ENCODE results near the gene CSF1R. TPM values are rescaled to one million over a fixed set of nuclear protein-coding genes. Genes with fewer than 3 reads are reported as not detected.
"Not testable (repeated sequence)": the region's sequence is repeated elsewhere in the genome, so short reads cannot be mapped to it uniquely, and the experiment has no call there.

Gene CSF1R
- polyA plus RNA-seq, 5 donors = 21.7 to 24.9 (median 23.5) TPM

DNA sequence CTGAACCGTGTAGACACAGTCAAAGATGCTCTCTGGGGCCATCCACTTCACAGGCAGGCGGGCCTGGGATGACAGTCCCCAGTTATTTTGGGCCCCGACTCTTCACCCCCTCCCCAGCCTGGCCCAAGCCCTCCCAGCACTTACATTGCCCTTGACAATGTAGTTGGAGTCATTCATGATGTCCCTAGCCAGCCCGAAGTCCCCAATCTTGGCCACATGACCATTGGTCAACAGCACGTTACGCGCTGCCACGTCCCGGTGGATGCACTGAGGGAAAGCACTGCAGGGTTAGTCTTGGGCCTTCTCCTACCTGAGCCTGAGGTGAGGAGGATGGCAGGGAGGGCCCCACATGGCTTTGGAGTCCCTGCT, 30.3 kb downstream of the CSF1R start:
- DNase-seq = no peak

DNA sequence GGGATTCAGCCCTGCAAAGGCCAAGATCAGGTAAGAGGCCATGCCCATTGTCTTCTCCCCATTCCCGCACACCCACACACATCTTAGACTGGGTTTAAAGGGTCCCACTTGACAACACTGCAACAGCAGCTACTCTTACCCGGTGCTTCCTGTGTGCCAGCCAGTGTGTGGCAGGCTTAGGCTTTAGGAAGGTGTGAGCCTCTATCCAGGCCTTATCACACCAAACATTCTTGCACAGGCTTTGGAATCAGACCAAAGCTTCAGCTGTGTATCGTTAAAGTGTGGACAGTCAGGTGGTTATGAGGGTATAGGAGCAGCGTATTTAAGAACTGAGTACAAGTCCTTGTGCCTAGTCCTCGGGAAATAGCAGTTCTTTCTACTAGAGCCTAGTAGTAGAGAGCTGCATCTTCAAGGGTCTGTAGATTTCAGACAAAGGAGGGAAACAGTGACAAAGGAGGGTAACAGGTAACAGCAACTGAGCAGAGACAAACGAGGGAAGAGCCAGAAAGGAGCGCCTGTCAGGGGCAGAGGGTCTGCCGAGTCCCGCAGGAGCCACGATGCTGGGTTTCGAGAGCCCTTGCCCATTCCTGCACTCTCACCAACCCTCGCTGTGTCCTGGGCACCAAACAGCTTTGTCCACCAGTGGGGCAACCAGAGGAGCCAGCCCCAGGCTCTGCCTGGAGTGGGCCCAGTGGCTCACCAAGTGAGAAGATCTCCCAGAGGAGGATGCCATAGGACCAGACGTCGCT, 30.9 kb downstream of the CSF1R start:
- DNase-seq = no peak

DNA sequence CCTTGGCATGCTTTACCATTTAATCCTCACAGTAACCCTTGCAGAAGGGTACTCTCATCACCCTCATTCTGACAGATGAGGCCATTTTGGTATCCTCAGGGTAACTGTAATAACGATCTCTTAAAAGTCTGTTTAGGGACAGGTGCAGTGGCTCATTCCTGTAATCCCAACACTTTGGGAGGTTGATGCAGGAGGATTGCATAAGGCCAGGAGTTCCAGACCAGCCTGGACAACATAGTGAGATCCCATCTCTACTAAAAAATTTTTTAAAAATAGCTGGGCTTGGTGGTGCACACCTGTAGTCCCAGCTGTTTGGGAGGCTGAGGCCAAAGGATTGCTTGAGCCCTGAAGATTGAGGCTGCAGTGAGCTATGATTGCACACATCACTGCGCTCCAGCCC, 31.8 kb downstream of the CSF1R start:
- DNase-seq = no peak

DNA sequence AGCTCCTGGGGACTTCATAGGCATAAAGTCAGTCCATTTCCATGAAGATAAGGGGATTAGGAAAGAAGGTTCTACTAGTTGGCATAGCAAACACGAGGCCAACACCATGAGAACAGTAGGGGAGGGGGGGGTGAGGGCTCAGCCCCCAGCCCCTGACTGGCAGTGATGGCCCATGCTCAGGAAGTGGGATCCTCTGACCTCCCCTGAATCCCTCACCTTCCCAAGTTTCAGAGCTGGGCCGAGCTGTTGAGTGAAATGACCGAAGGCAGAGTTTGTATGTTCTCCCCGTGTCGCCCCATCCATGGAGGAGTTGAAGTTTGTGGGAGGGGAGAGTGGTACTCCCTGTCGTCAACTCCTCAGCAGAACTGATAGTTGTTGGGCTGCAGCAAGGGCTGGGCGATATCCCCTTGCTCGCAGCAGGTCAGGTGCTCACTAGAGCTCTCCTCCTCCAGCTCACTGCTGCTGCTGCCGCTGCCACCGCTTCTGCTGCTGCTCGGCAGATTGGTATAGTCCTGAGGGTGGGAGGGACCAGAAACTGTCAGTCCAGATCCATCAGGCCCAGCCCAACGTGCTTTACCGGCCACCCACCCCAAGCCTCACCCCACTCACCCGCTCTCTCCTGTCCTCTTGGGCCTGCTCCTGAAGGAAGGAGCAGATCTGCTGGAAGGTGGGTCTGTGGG, 32.5 kb downstream of the CSF1R start:
- no peak for DNase-seq

DNA sequence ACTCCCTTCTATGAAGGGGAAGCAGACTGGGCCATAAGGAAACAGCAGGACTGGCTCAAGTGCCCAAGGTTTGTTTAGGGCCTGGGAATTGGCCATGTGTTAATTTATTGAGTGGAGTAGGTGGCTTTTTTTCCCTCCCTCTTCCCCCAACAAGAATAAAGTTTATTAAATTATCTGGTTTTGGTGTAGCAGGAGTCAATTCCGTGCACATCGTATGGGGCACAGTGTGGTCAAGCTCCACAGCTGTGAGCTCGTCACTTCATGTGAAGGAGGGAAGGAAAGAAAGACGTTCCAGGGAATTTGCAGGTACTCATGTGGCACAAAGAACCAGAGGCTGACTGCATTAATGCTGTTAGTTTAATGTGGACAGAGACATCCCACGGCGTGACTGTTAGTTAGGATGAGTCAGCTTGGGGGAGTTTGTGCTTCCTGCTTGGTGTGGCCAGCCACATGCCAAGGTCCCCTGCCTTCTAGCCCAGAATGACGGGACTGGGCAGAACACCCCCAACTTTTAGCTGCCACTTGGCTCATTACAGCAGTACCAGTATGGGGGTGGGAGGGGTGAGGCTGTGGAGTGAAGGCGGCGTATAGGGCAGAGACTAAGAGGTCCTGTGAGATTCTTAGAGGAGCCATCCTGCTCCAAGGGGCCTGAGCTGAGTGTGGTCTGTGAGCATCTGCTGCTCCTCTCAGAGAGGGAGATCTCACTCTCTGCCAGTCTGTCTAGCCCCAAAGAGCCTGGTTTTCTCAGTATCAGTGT, 33.2 kb downstream of the CSF1R start:
- no peak for DNase-seq

DNA sequence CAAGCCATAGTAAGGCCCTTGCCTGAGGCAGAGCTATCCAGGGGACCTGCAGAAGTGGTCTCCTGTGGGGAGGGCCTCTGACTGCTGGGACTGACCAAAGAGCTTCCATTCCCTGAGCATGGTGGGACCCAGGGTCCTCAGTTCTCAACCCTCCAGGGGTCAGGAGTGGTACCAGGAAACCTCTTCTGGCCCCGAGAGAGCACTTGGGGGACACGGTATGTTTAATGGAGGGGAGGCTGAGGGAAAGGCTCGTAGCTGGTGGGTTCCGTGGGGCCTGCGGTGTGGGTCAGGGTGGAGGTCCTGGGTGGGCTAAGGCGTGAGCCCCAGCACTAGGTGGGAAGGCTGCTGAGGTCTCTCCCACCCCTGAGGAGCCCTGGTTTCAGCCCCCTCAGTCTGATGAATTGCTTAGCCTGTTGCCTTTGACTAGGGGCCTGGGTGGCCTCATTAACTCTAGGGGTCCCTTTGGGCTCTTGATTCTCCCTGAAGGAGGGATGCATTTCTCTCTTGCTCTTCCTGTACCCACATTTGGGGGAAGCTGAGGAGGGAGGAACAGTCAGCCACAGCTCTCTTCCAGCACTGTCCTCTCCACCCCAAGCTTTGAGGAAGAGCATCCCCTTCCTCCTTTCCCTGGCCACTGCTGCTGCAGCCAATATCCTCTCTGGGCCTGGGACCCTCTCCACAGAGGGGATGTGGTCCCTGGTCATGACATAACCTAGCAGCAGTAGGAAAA, 34.0 kb downstream of the CSF1R start:
- DNase-seq = no peak

DNA sequence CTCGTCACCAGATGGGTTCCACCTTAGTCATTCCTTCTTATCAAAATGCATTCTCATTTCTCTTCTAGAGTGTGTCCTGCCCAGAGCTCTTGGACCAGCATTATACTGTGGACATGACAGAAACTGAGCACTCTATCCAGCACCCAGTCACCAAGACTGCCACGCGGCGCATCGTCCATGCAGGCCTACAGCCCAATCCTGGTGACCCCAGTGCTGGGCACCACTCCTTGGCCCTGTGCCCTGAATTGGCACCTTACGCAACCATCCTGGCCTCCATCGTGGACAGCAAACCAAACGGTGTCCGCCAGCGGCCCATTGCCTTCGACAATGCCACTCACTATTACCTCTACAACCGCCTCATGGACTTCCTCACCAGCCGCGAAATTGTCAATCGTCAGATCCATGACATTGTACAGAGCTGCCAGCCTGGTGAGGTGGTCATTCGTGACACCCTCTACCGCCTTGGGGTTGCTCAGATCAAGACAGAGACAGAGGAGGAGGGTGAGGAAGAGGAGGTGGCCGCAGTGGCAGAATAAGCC, 34.6 kb downstream of the CSF1R start:
- no peak for DNase-seq

DNA sequence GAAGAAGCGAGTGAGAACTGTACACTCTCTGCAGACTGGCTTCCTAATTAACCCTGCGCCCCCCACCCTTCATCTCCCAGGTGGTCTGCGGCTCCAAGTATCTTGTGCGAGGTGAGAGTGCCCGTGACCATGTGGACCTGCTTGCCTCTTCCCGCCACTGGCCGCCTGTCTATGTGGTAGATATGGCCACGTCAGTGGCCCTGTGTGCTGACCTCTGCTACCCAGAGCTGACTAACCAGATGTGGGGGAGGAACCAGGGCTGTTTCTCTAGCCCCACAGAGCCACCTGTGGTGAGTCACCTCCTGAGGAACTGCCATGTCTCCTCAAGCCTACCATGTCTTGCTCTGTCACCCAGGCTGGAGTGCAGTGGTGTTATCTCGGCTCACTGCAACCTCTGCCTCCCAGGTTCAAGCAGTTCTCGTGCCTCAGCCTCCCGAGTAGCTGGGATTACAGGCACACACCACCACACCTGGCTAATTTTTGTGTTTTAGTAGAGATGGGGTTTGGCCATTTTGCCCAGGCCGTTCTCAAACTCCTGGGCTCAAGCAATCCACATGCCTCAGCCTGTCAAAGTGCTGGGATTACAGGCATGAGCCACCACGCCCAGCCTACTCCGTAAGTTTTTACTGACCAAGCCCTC, 36.1 kb downstream of the CSF1R start:
- DNase-seq = not testable (repeated sequence)

DNA sequence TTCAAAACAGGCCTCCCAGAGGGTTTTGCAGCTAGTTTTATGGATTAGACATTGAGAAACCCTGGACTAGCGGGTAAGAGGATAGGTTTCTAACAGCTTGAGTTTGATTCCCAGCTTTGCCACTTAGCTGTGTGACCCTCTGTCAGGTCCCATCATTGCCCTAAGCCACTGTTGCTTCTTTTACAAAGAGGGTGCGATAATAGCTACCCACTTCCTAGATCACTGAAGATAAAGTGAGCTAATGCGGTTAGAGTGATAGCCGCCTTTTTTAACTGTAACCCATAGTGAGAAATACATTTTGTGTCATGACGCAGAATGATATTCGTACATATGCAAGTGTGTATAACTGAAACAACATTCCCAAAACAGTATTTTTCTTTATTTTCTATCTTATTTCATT, 40.3 kb downstream of the CSF1R start:
- DNase-seq = no peak

DNA sequence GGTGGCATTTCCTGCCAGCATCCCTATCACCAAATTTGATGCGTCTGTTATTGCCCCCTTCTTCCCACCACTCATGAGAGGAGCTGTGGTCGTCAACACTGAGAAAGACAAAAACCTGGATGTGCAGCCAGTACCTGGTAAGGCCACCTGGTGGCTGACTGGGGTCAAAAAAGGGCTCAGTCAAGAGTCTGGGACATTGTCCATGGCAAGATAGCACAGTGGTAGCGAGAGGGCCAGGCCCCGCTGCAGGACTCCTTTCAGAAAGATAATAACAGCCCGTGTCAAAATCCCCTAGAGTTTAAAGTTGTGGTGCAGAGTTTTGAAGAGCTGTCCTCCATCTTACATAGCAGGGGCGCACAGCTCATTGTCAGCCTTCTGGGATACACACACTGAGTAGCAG, 40.8 kb downstream of the CSF1R start:
- no peak for DNase-seq

DNA sequence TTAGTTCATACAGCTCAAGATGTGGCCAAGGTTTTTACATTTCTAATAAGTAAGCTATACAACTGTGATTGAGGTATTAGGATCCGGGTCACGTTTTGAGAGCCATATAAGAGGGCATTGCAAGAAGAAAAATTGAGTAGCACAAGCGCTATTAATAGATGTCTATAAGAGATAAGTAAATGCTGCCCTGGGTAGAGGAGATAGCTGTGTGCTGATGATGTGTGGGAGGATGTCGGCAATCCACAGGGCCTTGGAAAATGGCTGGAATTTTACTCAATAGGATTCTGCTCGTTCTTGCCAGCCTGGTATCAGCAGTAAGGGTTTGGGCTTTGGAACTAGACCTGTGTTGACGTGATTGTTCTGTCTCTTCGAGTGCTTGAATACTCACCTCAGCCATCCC, 41.6 kb downstream of the CSF1R start:
- no peak for DNase-seq

DNA sequence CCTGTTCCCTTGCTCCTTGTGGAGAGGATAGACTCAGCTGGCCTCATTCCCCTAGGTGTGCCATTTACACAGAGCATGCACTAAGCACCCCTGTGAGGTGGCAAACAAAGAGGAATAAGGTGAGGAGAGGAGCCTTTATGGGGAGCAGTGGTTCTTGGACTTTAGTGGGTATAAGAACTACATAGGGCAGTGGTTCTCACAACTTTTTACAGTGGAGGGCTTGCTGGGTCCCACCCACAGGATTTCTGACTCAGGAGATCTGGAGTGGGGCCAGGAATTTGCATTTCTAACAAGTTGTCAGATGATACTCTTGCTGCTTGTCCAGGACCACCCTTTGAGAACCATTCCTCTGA, 42.0 kb downstream of the CSF1R start:
- DNase-seq = no peak

DNA sequence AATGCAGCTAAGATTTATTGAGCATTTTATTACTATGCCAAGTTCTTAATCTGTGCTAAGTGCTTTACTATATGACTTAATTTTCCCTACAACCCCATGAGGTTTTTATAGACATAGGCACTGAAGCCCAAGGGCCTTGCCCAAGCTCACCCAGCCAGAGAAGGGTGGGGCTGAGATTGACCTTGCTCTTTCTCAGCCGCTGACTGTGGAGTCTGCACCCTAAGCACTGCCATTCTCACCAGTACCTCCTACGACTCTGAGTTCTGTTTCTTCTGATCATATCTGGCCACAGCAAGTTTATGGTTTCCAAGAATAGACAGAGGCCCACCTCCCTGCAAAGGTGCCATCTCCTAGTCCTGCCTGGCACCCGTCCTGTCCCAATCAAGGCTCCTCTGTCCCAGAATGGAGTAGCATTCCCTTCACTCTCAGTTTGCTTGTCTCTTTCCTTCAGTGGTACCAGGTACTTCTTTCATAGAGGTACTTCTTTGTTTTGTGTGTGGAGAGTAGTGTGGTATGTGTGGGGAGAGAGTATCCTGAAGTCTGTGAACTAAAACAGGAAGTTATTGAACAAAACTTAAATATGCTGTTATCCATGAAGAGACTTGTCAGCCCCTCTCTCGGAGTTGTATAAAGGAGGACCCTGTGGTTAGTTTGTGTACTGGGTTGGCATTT, 42.6 kb downstream of the CSF1R start:
- no peak for DNase-seq

DNA sequence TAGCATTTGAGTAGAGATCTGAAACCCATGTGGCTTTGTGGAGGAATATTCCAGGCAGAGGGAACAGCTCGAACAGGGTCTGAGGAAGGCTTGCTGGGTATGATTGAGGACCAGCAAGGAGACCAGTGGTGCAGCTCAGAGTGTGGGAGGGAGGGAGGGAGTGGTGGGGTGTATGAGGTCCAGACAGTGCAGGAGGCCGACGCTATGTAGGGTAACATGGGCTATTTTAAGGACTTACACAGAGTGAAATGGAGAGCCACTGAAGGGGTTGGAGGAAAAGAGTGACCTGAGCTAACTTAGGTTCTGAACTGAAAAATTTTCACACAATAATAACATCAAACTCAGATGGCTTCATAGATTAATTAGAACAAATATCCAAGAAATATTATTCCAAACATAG, 43.9 kb downstream of the CSF1R start:
- no peak for DNase-seq

DNA sequence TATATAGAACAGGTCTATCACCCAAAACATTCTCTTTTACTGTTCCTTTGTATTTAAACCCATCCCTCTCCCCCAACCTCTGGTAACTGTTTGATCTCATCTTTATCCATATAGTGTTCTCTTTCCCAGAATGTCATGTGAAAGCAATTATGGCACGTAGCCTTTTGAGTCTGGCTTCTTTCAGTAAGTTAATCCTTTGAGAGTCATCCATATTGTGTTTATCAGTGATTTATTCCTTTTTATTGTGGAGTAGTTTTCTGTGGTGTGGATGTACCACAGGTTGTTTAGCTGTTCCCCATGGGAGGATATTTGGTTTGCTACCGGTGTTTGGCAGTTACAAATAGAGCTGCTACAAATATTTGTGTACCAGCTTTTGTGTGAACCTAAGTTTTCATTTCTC, 47.8 kb downstream of the CSF1R start:
- DNase-seq = no peak

DNA sequence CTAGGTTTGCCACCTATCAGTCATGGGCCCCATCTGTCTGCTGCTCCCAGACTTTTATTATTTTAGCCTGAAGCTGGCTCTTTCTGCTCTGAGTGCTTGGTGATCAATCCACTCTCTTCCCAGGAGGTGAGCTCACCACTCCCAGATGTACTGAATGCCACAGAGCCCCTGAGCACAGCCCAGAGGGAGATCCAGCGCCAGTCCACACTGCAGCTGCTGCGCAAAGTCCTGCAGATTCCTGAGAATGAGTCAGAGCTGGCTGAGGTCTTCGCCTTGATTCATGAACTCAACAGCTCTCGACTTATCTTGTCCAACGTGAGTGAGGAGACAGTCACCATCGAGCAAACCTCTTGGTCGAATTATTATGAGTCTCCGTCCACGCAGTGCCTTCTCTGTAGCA, 49.8 kb downstream of the CSF1R start:
- DNase-seq = no peak

DNA sequence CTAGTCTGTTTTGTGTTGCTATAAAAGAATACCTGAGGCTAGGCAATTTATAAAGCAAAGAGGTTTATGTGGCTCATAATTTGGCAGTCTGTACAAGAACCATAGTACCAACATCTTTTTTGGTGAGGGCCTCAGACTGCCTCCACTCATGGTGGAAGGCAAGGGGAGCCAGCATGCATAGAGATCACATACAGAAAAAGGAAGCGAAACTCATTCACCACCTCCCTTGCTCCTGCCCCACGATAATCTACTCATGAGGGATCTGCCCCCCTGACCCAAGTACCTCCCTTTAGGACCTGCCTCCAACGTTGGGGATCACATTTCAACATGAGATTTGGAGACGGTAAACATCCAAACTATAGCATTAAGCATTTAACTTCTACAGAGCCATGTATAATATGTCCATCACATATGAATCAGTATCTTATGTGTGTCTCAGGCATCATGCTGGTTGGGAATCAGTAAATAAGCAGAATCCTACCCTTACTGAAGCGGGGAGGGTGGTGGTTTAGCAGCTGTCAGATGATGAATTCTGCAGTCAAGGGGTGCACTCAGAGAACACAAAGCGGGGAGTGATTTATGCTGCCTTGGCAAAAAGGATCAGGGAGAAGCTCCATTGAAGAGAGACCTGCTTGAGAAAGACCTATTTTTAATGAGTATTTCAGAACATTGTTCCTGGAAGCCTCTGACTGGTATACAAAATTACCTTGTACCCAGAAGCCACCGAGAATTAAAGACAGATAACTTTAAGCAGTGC, 51.0 kb downstream of the CSF1R start:
- DNase-seq = no peak

DNA sequence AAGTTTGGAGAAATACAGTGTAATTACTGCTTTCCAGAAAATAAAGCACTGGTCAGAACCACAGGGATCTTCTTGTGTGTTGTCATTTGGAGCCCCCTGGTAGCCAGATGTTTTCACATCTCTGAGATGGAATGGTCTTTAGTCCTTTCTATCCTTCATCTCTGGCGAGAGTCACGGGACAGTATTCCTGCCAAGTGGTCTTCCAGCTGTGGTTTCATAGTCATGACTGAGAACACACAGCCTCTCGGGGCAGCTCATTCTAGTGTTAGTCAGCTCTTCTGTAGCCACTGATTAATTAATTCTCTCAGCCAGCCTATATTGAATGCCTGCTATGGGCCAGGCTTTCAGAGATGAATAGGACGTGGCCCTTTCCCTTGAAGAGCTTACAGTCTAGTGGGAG, 51.7 kb downstream of the CSF1R start:
- DNase-seq = no peak

DNA sequence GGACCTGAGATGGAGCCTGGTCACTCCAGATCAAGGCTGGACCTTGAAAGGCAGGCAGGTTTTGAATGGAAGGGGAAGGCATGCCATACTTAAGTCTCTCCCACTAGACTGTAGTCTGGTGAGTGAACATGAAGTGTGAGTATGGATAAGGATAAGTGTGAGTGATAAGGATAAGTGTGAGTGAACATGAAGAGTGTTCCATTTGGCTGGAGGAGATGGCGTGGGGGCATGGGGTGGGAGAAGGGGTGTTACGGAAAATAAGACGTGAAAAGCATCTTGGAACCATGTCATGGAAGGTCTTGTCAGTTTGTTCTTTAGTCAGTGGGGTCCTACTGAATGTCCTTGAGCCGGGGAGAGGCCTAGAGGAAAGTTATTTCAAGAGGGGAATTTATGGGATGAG, 53.0 kb downstream of the CSF1R start:
- DNase-seq = no peak

DNA sequence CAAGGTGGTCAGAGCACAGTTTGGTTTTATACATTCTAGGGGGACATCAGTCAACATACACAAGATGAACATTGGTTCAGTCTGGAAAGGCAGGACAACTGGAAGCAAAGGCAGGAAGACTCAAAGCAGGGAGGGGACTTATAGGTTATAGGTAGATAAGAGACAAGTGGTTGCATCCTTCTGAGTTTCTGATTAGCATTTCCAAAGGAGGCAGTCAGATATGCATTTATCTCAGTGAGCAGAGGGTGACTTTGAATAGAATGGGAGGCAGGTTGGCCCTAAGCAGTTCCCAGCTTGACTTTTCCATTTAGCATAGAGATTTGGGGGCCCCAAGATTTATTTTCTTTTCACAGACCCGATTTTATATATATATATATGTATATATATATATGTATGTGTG, 58.3 kb downstream of the CSF1R start:
- not testable (repeated sequence) for DNase-seq

Measured in right lung (tissue), 5 donors.